Lung (tissue), 12 donors: ENCODE data around the gene USP32. TPM values are rescaled to one million over a fixed set of nuclear protein-coding genes. Genes with fewer than 3 reads are reported as not detected.

Experiments
- ATAC-seq: fragments of 200-7000 bp; cut with Tn5 transposase; one replicate; pipeline ENCODE4 v1.9.1; 2020; ENCODE audit warnings: moderate number of reproducible peaks; ENCODE audit not compliant: insufficient read depth, low FRiP score
- DNase-seq, 3 donors: peaks; one replicate each; pipeline ENCODE4 v3.0.0-alpha.2; 2013 to 2017
- H3K27ac ChIP-seq, 2 donors: one replicate each; pipeline ENCODE4 v1.5.1; 2013; ENCODE audit warnings: mild to moderate bottlenecking in 2 of 2, moderate library complexity in 2 of 2, control low read depth in 1 of 2, inconsistent platforms in 1 of 2, low read depth in 1 of 2, low read length in 1 of 2
- H3K27me3 ChIP-seq, 3 donors: one replicate each; pipeline ENCODE4 v1.5.1; 2013; ENCODE audit warnings: low read length in 2 of 3; ENCODE audit not compliant: control insufficient read depth in 3 of 3, insufficient read depth in 3 of 3
- H3K36me3 ChIP-seq, 4 donors: one replicate each; pipeline ENCODE4 v1.5.1; 2013; ENCODE audit warnings: low read length in 4 of 4, mild to moderate bottlenecking in 1 of 4, moderate library complexity in 1 of 4; ENCODE audit not compliant: control insufficient read depth in 4 of 4, insufficient read depth in 4 of 4
- H3K4me1 ChIP-seq, 5 donors: one replicate each; pipeline ENCODE4 v1.5.1; 2013; ENCODE audit warnings: low read length in 5 of 5, mild to moderate bottlenecking in 2 of 5, moderate library complexity in 1 of 5; ENCODE audit not compliant: control insufficient read depth in 5 of 5, insufficient read depth in 5 of 5
- H3K4me3 ChIP-seq: one replicate; pipeline ENCODE4 v1.5.1; 2013; ENCODE audit warnings: mild to moderate bottlenecking, control low read depth, moderate library complexity
- H3K9ac ChIP-seq, 2 donors: one replicate each; pipeline ENCODE4 v1.5.1; 2013; ENCODE audit warnings: low read length in 2 of 2, control low read depth in 1 of 2; ENCODE audit not compliant: insufficient read depth in 1 of 2
- H3K9me3 ChIP-seq, 4 donors: one replicate each; pipeline ENCODE4 v1.5.1; 2013; ENCODE audit warnings: low read length in 3 of 4, mild to moderate bottlenecking in 1 of 4, moderate library complexity in 1 of 4; ENCODE audit not compliant: control insufficient read depth in 4 of 4, insufficient read depth in 3 of 4
- CTCF ChIP-seq: IDR thresholded peaks from 2 replicates; pipeline ENCODE4 v1.5.1; 2012; ENCODE audit warnings: mild to moderate bottlenecking; ENCODE audit errors: control extremely low read depth, extremely low read depth
- WGBS, 2 donors: extraction: QIAGEN DNeasy Blood & Tissue Kit; methylation state at CpG; one replicate each; pipeline ENCODE4 v1.1.7; 2013; 5-methylcytosine and 5-hydroxymethylcytosine counted together
- polyA plus RNA-seq, 2 donors: library from polyadenylated mRNA; stranded (reverse); fragments of 200-250 nt; gene quantifications; one replicate each; pipeline ENCODE4 v1.2.1, GENCODE V29; 2013
- total RNA-seq, 2 donors: library from RNA; depleted of rRNA in 1 of 2; stranded (reverse); fragments of >200 nt in 1 of 2; gene quantifications; one replicate each; pipeline ENCODE4 v1.2.1, GENCODE V29; 2014 to 2021
- donor health status: control.
- donor health status: control.
- donor health status: Bipolar disorder and iron deficiency.
- donor health status: healthy.
- donor health status: DM: yes; HTN: yes; CAD: no.

Gene USP32
- total and polyA plus RNA-seq, 4 donors, result 18.2 to 96.6 (median 51.1) TPM

- no peak overlapping the region for H3K9ac ChIP-seq
Observed at GRCh38 chr17:60426596-60426995, 34.7 kb upstream of the USP32 start.

GRCh38 chr17:60425626-60426025, 33.7 kb upstream of the USP32 start:
- no peak for TF ChIP-seq CTCF
- no peak for DNase-seq
- Histone ChIP-seq H3K27me3 (no peaks in the 10 kb centered on the region), H3K27ac (no peak overlapping the region), H3K9me3 (no peaks in the 10 kb centered on the region), H3K36me3 (no peaks in the 10 kb centered on the region), H3K4me1 (peaks cover 0 to 8% (median 0%) of the 10 kb centered on the region in 5 donors), H3K4me3 (no peak overlapping the region), H3K9ac (no peak overlapping the region)
- 93 to 94% methylated on average over 6 of the region's 6 CpGs for WGBS, 2 donors
- ATAC-seq, result no peak

More at GRCh38 chr17:60426596-60426995, 34.7 kb upstream of the USP32 start:
- Histone ChIP-seq H3K9me3 (no peaks in the 10 kb centered on the region), H3K36me3 (no peaks in the 10 kb centered on the region), H3K4me1 (peaks cover 0 to 4% (median 0%) of the 10 kb centered on the region in 5 donors), H3K4me3 (no peak overlapping the region), H3K27ac (no peak overlapping the region), H3K27me3 (no peaks in the 10 kb centered on the region)
- TF ChIP-seq CTCF, result no peak
- 87 to 91% methylated on average over 10 of the region's 10 CpGs for WGBS, 2 donors
- no peak for DNase-seq
- ATAC-seq, result no peak

- Histone ChIP-seq H3K27ac (no peak overlapping the region), H3K4me3 (no peak overlapping the region), H3K9ac (no peak overlapping the region), H3K36me3 (no peaks in the 10 kb centered on the region), H3K27me3 (no peaks in the 10 kb centered on the region), H3K9me3 (no peaks in the 10 kb centered on the region), H3K4me1 (peaks cover 0 to 8% (median 0%) of the 10 kb centered on the region in 5 donors)
- DNase-seq (no peak), ATAC-seq (no peak)
- no peak for TF ChIP-seq CTCF
- WGBS, 2 donors, result 84 to 90% methylated on average over 3 of the region's 3 CpGs
Observed at GRCh38 chr17:60423865-60424264, 31.9 kb upstream of the USP32 start.

GRCh38 chr17:60422162-60422665, 30.3 kb upstream of the USP32 start, which contains the start of gene CHCT1:
CHCT1 (plus strand) TSS chr17:60422489; CDS start chr17:60422593, 104 bp downstream.
- DNase-seq (no peak), ATAC-seq (no peak)
- Histone ChIP-seq H3K27me3 (no peaks in the 10 kb centered on the region), H3K4me3 (peak within 1 kb of the TSS; percentile 11), H3K27ac (no peak within 1 kb of the TSS), H3K9ac (peak within 1 kb of the TSS in 1 of 2 donors; percentile 55), H3K9me3 (no peaks in the 10 kb centered on the region), H3K36me3 (no peaks in the 10 kb centered on the region), H3K4me1 (peaks cover 0 to 11% (median 0%) of the 10 kb centered on the region in 5 donors)
- WGBS, 2 donors, result 52 to 72% methylated on average over 18 of the region's 18 CpGs
- no peak for TF ChIP-seq CTCF
